Measurements from ENCODE around the gene FCRL6. TPM values are rescaled to one million over a fixed set of nuclear protein-coding genes. Genes with fewer than 3 reads are reported as not detected.

FCRL6 gene
- polyA plus RNA-seq, 1 donor (not counting 4 experiments of a cell fraction or from before 2014, with no cell fraction given) = not detected

- FAIRE-seq (no peak), DNase-seq (ENCODE audit: low read depth, low spot score) (no peak)
- H3K27me3 ChIP-seq (ENCODE audit: control insufficient read depth, extremely low read depth, insufficient read depth, low read length) = no peaks in the 10 kb centered on the region
Observed at GRCh38 chr1:159775716-159776115, 26.4 kb upstream of the FCRL6 start.

GRCh38 chr1:159778266-159778665 is 23.9 kb upstream of the FCRL6 start:
- DNase-seq (ENCODE audit: low read depth, low spot score) = no peak
- H3K9me3 ChIP-seq (ENCODE audit: control insufficient read depth, low read depth, low read length) = no peaks in the 10 kb centered on the region
- no peak overlapping the region for H2AFZ ChIP-seq (ENCODE audit: control insufficient read depth, low read length)
- no peak for FAIRE-seq
- no peaks in the 10 kb centered on the region for H3K4me1 ChIP-seq (ENCODE audit: control insufficient read depth, extremely low read depth, insufficient read depth, low read length)
- no peaks in the 10 kb centered on the region for H4K20me1 ChIP-seq (ENCODE audit: control insufficient read depth, extremely low read depth, insufficient read depth, low read length)
- no peaks in the 10 kb centered on the region for H3K79me2 ChIP-seq (ENCODE audit: control insufficient read depth, insufficient read depth, low read length)
- no peaks in the 10 kb centered on the region for H3K27me3 ChIP-seq (ENCODE audit: control insufficient read depth, extremely low read depth, insufficient read depth, low read length)
- no peak overlapping the region for H3K9ac ChIP-seq (ENCODE audit: control insufficient read depth, extremely low read depth, insufficient read depth, low read length)
- dilution Hi-C loops (cut with MboI; ENCODE audit: extremely low pct_ligation_motif_present, low sequenced_read_pairs) = loop anchor here (25.0 kb wide), 1 partner anchor 259 kb away; the partner anchor contains the start of gene PIGM
- H3K27ac ChIP-seq (ENCODE audit: control insufficient read depth, insufficient read depth, low read length) = no peak overlapping the region
- H3K36me3 ChIP-seq (ENCODE audit: control insufficient read depth in 2 of 2, extremely low read depth in 1 of 2, insufficient read depth in 2 of 2, low read length in 2 of 2) = no peaks in the 10 kb centered on the region
- H3K9me1 ChIP-seq (ENCODE audit: control insufficient read depth, extremely low read depth, insufficient read depth, low read length) = no peaks in the 10 kb centered on the region
- TF ChIP-seq CTCF (optimal IDR thresholded peaks at IDR 0.05 in 1 of 3, IDR thresholded peaks at IDR 0.05 in 1 of 3, conservative IDR thresholded peaks at IDR 0.05 in 1 of 3; ENCODE audit: extremely low read depth in 1 of 3, insufficient read depth in 2 of 3, low read length in 3 of 3) (no peak), EZH2 (IDR thresholded peaks at IDR 0.05; ENCODE audit: low read length) (no peak)
- H3K4me2 ChIP-seq (ENCODE audit: control insufficient read depth, extremely low read depth, insufficient read depth, low read depth, low read length) = no peak overlapping the region
- no peak overlapping the region for H3K4me3 ChIP-seq (ENCODE audit: control insufficient read depth in 2 of 3, extremely low read depth in 1 of 3, insufficient read depth in 2 of 3, low read depth in 1 of 3, low read length in 3 of 3)

More at GRCh38 chr1:159775716-159776115, 26.4 kb upstream of the FCRL6 start:
- dilution Hi-C loops (cut with MboI; ENCODE audit: extremely low pct_ligation_motif_present, low sequenced_read_pairs) = loop anchor here (25.0 kb wide), 1 partner anchor 262 kb away; the partner anchor contains the start of gene PIGM
- no peaks in the 10 kb centered on the region for H3K4me1 ChIP-seq (ENCODE audit: control insufficient read depth, extremely low read depth, insufficient read depth, low read length)
- H3K9me1 ChIP-seq (ENCODE audit: control insufficient read depth, extremely low read depth, insufficient read depth, low read length) = no peaks in the 10 kb centered on the region
- no peak overlapping the region for H3K4me2 ChIP-seq (ENCODE audit: control insufficient read depth, extremely low read depth, insufficient read depth, low read depth, low read length)
- no peak overlapping the region for H2AFZ ChIP-seq (ENCODE audit: control insufficient read depth, low read length)
- no peak overlapping the region for H3K9ac ChIP-seq (ENCODE audit: control insufficient read depth, extremely low read depth, insufficient read depth, low read length)
- H4K20me1 ChIP-seq (ENCODE audit: control insufficient read depth, extremely low read depth, insufficient read depth, low read length) = no peaks in the 10 kb centered on the region
- no peak overlapping the region for H3K27ac ChIP-seq (ENCODE audit: control insufficient read depth, insufficient read depth, low read length)
- no peak overlapping the region for H3K4me3 ChIP-seq (ENCODE audit: control insufficient read depth in 2 of 3, extremely low read depth in 1 of 3, insufficient read depth in 2 of 3, low read depth in 1 of 3, low read length in 3 of 3)
- no peaks in the 10 kb centered on the region for H3K9me3 ChIP-seq (ENCODE audit: control insufficient read depth, low read depth, low read length)
- no peaks in the 10 kb centered on the region for H3K36me3 ChIP-seq (ENCODE audit: control insufficient read depth in 2 of 2, extremely low read depth in 1 of 2, insufficient read depth in 2 of 2, low read length in 2 of 2)
- H3K79me2 ChIP-seq (ENCODE audit: control insufficient read depth, insufficient read depth, low read length) = no peaks in the 10 kb centered on the region
- TF ChIP-seq EZH2 (IDR thresholded peaks at IDR 0.05; ENCODE audit: low read length) = no peak
- no peak for TF ChIP-seq CTCF (optimal IDR thresholded peaks at IDR 0.05 in 1 of 3, IDR thresholded peaks at IDR 0.05 in 1 of 3, conservative IDR thresholded peaks at IDR 0.05 in 1 of 3; ENCODE audit: extremely low read depth in 1 of 3, insufficient read depth in 2 of 3, low read length in 3 of 3)
